HG02571 (cell line): Measurements from ENCODE around the gene PRRG2.
"Not testable (repeated sequence)": the region's sequence is repeated elsewhere in the genome, so short reads cannot be mapped to it uniquely, and the experiment has no call there.

Experiments
- ATAC-seq: cut with Tn5 transposase; IDR thresholded peaks from one replicate; pipeline ENCODE4 v1.9.1; 2021; ENCODE audit warnings: mild to moderate bottlenecking, moderate library complexity; ENCODE audit not compliant: unreplicated experiment

PRRG2 gene

GRCh38 chr19:49599378-49600295 lies 18.5 kb downstream of the PRRG2 start:
- no peak for ATAC-seq

- ATAC-seq, result no peak
These were observed 20.4 kb downstream of the PRRG2 start for GRCh38 chr19:49601482-49602038.

- ATAC-seq, result no peak
These were observed 21.7 kb downstream of the PRRG2 start for GRCh38 chr19:49602806-49603205.

- no peak for ATAC-seq
These were observed 24.5 kb downstream of the PRRG2 start for GRCh38 chr19:49605605-49606004.

- ATAC-seq, result no peak
These were observed 28.5 kb downstream of the PRRG2 start for GRCh38 chr19:49609499-49610092.

GRCh38 chr19:49613374-49613773 lies 32.3 kb downstream of the PRRG2 start:
- ATAC-seq, result no peak

- ATAC-seq, result no peak
These were observed 33.1 kb downstream of the PRRG2 start for GRCh38 chr19:49614096-49614833.

- ATAC-seq, result no peak
These were observed 34.7 kb downstream of the PRRG2 start for GRCh38 chr19:49615861-49616260.

GRCh38 chr19:49616532-49616931 lies 35.4 kb downstream of the PRRG2 start:
- no peak for ATAC-seq

- ATAC-seq, result no peak
These were observed 35.8 kb downstream of the PRRG2 start for GRCh38 chr19:49616945-49617344.

GRCh38 chr19:49617860-49618259 lies 36.7 kb downstream of the PRRG2 start:
- ATAC-seq, result not testable (repeated sequence)

GRCh38 chr19:49624967-49625910 lies 44.1 kb downstream of the PRRG2 start:
- no peak for ATAC-seq

- ATAC-seq, result no peak
These were observed 45.1 kb downstream of the PRRG2 start for GRCh38 chr19:49626226-49626625.

GRCh38 chr19:49629659-49630058 lies 48.5 kb downstream of the PRRG2 start:
- ATAC-seq, result no peak

GRCh38 chr19:49631014-49631588 lies 50.0 kb downstream of the PRRG2 start:
- no peak for ATAC-seq

- ATAC-seq, result no peak
These were observed 50.6 kb downstream of the PRRG2 start for GRCh38 chr19:49631610-49632192.

GRCh38 chr19:49632576-49632975 lies 51.5 kb downstream of the PRRG2 start:
- ATAC-seq, result no peak

GRCh38 chr19:49633273-49633672 lies 52.2 kb downstream of the PRRG2 start:
- not testable (repeated sequence) for ATAC-seq

- ATAC-seq, result no peak
These were observed 54.6 kb downstream of the PRRG2 start for GRCh38 chr19:49635530-49636232.
